HG03066 (cell line): ENCODE measurements around the gene NXPH1.
A peak's percentile ranks its signal among the peaks of the same experiment; 100 is the strongest.

Source experiments
- ATAC-seq: cut with Tn5 transposase; IDR thresholded peaks from one replicate; pipeline ENCODE4 v1.9.1; 2021; ENCODE audit warnings: low read depth; ENCODE audit not compliant: unreplicated experiment

The NXPH1 gene

GRCh38 chr7:8491544-8492489 is 58.4 kb downstream of the NXPH1 start:
- ATAC-seq: no peak

- ATAC-seq: no peak
Observed at GRCh38 chr7:8499128-8499527, 65.7 kb downstream of the NXPH1 start.

GRCh38 chr7:8500286-8500685 is 66.9 kb downstream of the NXPH1 start:
- ATAC-seq: no peak

GRCh38 chr7:8507566-8507965 is 74.2 kb downstream of the NXPH1 start:
- no peak for ATAC-seq

- no peak for ATAC-seq
Observed at GRCh38 chr7:8509621-8510020, 76.2 kb downstream of the NXPH1 start.

GRCh38 chr7:8511855-8512254 is 78.4 kb downstream of the NXPH1 start:
- no peak for ATAC-seq

- ATAC-seq: no peak
Observed at GRCh38 chr7:8514781-8515519, 81.5 kb downstream of the NXPH1 start.

- ATAC-seq: no peak
Observed at GRCh38 chr7:8515640-8516185, 82.3 kb downstream of the NXPH1 start.

GRCh38 chr7:8516976-8517375 is 83.6 kb downstream of the NXPH1 start:
- ATAC-seq: no peak

GRCh38 chr7:8528311-8528710 is 94.9 kb downstream of the NXPH1 start:
- ATAC-seq: no peak

GRCh38 chr7:8531991-8532515 is 98.6 kb downstream of the NXPH1 start:
- ATAC-seq: no peak

- peak; percentile 76 for ATAC-seq
Observed at GRCh38 chr7:8536431-8536830, 103.0 kb downstream of the NXPH1 start.

- no peak for ATAC-seq
Observed at GRCh38 chr7:8549046-8549445, 115.6 kb downstream of the NXPH1 start.

- no peak for ATAC-seq
Observed at GRCh38 chr7:8560501-8560900, 127.1 kb downstream of the NXPH1 start.

- no peak for ATAC-seq
Observed at GRCh38 chr7:8561449-8561848, 128.0 kb downstream of the NXPH1 start.

- no peak for ATAC-seq
Observed at GRCh38 chr7:8564281-8564680, 130.9 kb downstream of the NXPH1 start.

GRCh38 chr7:8566016-8566415 is 132.6 kb downstream of the NXPH1 start:
- ATAC-seq: no peak

GRCh38 chr7:8567626-8568025 is 134.2 kb downstream of the NXPH1 start:
- ATAC-seq: no peak

- no peak for ATAC-seq
Observed at GRCh38 chr7:8579661-8580194, 146.3 kb downstream of the NXPH1 start.

- ATAC-seq: no peak
Observed at GRCh38 chr7:8581842-8582241, 148.4 kb downstream of the NXPH1 start.

- no peak for ATAC-seq
Observed at GRCh38 chr7:8582728-8583127, 149.3 kb downstream of the NXPH1 start.
